ENCODE results near the gene OR6B1.

Gene OR6B1

GRCh38 chr7:144000020-144000419, at the start of gene OR6B1:
Gene OR6B1 (plus strand): TSS chr7:144000320. CDS start chr7:144003997, 3,677 bp downstream.
- no peak for DNase-seq

- DNase-seq, result no peak
These were observed 46.7 kb upstream of the OR6B1 start for GRCh38 chr7:143953421-143953820.

- no peak for DNase-seq
These were observed 46.0 kb upstream of the OR6B1 start for GRCh38 chr7:143954135-143954534.

DNA sequence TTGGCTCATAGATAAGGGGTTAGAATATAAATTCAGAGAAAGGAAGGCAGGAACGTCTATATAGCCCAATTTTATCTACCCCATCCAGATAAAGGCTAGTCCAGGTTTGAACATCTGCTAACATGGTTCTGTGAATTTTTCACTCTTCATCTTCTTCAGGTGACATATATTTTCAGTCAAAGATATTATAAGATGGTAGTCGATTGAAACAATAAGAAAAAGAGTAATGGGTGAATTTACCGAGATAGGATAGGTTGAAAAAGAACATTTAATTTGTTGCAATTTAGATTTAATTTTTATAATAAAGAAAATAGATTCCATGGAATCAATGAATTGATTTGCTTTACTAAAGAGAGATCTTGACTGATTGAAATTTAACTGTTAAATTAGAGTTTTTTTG, 45.6 kb upstream of the OR6B1 start, which contains the start of gene OR2F1:
Gene OR2F1, plus strand, starts transcription at position 301 of the 400 bp plus-strand sequence. CDS start 5,127 bp downstream, outside the sequence.
- no peak for DNase-seq

GRCh38 chr7:143958781-143959180, 41.3 kb upstream of the OR6B1 start:
- DNase-seq, result no peak

- DNase-seq, result no peak
These were observed 39.1 kb upstream of the OR6B1 start for GRCh38 chr7:143960813-143961610.

DNA sequence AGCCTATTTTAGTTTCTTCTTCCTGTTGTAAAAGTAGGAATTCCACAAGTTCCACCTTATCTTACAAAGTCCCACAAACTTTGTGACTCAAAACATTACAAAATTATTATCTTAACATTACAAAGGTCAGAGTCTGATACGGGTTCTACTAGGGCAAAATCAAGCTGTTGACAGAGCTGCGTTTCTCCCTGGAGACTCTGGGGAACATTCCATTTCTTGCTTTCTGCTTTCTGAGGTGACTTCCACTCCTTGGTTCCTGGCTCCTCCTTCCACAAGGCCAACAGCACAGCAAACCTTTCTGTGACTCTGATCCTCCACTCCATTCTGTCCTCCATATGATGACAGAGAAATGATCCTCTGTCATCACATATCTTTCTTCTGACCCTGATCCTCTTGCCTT, 34.8 kb upstream of the OR6B1 start:
- DNase-seq, result no peak

GRCh38 chr7:143967398-143967797, 32.7 kb upstream of the OR6B1 start:
- DNase-seq, result no peak

GRCh38 chr7:143973870-143974416, 26.2 kb upstream of the OR6B1 start:
- DNase-seq, result no peak

GRCh38 chr7:143974459-143974858, 25.7 kb upstream of the OR6B1 start:
- no peak for DNase-seq

DNA sequence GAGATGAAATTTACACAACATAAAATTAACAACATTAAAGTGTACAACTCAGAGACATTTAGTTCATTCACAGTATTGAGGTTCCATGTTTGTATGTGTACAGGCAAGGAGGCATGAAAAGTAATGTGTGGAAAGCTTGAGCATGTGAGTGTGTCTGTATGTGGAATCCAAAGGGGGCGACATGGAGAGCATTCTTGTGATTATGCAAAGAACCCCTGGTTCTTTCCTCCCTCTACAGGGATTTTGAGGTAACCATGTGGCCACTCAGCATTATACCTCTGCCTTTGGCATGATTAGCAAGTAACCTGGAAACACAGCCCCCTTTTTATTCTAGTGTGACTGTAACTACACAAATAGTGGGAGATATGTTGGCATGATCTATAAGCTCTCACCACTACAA, 24.5 kb upstream of the OR6B1 start:
- DNase-seq, result no peak

GRCh38 chr7:143978585-143978984, 21.5 kb upstream of the OR6B1 start:
- no peak for DNase-seq

DNA sequence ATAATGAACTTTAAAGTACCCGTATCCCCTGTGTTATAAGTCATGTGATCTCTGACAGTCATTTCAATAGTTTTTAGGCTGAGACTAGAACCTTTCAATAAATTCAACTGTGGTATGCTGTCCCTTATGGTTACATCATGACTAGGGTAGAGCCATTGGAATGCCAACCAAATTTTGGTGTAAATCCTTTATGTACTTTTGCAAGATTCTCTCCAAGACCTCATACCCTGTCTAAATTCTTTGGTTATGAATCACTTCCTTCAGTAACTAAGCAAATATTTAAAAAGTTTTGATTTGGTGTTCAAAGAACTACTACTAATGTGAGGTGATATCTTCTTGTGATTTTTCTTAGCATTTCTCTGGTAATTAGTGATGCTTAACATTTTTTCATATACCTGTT, 20.8 kb upstream of the OR6B1 start:
- no peak for DNase-seq

DNA sequence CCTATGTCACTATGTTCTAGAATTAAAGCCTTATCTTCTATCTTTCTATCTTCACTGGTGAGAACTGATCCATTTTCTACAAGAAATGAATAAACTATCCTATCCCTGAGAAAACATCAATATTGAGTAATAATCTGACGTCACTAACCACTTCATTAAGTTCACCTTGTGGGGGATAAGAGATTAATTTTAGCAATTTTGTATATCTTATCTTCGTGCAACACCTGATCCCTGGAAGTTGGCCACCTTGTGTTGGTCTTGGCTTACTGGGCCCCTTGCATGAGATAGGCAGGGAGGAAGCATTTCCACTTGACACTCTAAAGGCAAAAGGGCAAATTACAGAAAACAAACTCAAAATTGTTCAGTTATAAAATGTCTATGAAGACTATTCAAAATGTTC, 20.1 kb upstream of the OR6B1 start:
- no peak for DNase-seq

GRCh38 chr7:143980746-143981510, 19.2 kb upstream of the OR6B1 start:
- DNase-seq, result no peak

GRCh38 chr7:143983960-143984359, 16.2 kb upstream of the OR6B1 start:
- DNase-seq, result no peak

GRCh38 chr7:143987513-143987912, 12.6 kb upstream of the OR6B1 start:
- DNase-seq, result no peak

- no peak for DNase-seq
These were observed 11.0 kb upstream of the OR6B1 start for GRCh38 chr7:143988976-143989745.

DNA sequence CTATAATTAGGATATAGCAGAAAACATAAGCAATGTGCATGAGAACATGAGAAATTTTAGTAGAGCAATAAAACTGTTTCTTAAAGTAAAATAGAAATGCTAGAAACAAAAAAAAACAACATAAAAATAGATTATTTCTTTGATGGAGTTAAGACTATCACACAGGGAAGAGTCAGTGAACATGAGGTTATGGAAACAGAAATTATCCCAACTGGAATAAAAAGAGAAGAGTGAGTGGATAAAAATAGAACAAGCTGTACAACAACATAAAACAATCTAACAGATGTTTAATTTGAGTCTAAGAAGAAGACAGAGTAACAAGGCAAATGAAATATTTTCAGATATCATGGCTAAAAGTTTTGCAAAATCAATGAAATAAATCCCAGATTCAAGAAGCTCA, 7.5 kb upstream of the OR6B1 start:
- DNase-seq, result no peak

DNA sequence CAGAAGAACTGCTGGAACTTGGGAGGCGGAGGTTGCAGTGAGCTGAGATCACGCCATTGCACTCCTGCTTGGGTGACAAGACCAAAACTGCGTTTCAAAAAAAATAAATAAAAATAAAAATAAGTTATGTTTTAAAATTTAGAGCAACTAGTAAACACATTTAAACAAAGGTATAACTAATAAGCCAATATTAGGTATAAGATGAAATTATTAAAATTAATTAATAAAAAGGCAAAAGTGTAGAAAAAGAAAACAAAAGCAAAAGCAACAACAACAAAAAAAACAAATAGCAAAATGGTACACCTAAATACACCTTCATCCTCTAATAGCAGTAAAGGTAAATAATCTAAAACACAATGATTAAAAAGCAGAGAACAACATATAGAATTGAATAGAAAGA, 6.2 kb upstream of the OR6B1 start:
- no peak for DNase-seq

DNA sequence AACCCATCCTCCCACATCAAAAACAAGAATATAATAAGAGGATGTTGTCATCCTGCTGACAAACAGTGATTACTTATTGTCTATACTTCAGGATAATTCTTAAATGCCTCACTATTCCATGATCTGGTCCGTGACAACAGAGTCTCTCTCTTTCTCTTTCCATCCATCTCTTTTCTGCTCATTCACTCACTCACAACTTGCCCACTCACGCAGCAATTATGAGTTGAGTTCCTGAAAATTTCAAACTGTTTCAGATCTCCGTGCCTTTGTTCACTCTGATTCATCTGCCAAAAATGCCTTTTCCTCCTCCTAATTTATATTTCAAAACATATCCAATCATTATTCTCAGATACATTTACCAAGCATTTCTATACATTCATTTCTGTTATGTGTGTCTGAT, 1.4 kb downstream of the OR6B1 start:
- no peak for DNase-seq

DNA sequence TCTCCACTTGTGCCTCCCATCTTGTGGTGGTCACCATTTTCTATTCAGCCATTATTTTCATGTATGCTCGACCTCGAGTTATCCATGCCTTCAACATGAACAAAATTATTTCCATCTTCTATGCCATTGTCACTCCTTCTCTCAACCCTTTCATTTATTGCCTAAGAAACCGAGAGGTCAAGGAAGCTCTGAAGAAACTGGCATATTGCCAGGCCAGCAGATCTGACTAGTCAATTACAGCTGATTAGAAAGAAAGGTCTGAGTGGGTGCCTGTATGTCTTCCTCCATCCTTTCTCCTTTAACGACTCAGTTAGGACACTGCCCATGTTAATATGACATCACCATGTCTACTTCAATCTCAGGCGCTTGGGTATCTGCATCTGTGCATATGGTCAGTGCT, 4.6 kb downstream of the OR6B1 start:
- DNase-seq, result no peak

DNA sequence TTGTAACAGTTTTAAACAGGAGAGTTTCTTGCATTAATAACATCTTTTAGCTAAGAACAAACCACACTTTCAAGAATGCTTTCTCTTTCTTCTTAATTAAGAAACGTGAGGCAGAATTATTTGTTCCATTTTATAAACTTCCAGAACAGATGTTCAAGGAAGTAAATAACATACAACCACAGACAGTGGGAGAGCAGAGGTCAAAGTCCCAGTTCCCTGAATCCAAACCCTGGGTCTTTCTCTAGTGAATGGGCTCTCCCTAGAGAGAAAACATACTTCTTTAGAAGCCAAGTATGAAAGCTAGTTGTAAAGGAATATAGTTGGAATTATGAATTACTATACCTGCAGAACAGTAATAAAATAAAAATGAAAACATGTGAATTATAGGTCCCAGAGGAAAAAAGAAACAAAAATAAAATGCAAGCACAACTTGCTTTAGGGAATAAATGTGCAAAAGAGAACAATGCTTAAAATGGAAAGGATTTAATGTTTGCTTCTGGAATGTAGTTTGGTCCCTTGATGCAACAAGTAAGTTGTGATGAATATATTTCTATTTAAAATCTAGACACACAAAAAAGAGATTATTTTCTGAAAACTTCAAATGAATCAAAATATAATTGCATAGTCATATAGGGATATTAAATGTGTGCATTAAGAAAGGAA, 6.0 kb downstream of the OR6B1 start:
- DNase-seq, result no peak

Measured in activated CD4-positive, alpha-beta T cell treated with anti-CD3 and anti-CD28 coated beads, Interleukin-2, Interleukin-6, amounts not matched to agents 100 ng/mL and 50 ng/mL, durations not matched to agents 16 hours and 8 hours (primary cell).